Measurements from ENCODE around the gene DISP3.

Gene DISP3

GRCh38 chr1:11559591-11559970, 80.6 kb downstream of the DISP3 start:
- Histone ChIP-seq H3K4me2 (ENCODE audit: insufficient read depth, low read length) (no peak overlapping the region), H3K79me2 (ENCODE audit: insufficient read depth, low read length) (no peaks in the 10 kb centered on the region), H3K4me3 (ENCODE audit: low read depth in 1 of 2, low read length in 2 of 2) (no peak overlapping the region), H3K9ac (ENCODE audit: low read depth, low read length) (no peak overlapping the region), H2AFZ (ENCODE audit: low read depth, low read length) (no peak overlapping the region), H3K9me3 (ENCODE audit: insufficient read depth, low read length, severe bottlenecking) (no peaks in the 10 kb centered on the region), H3K4me1 (ENCODE audit: insufficient read depth, low read length) (no peaks in the 10 kb centered on the region), H4K20me1 (ENCODE audit: insufficient read depth, low read length) (peaks cover 22% of the 10 kb centered on the region), H3K27me3 (ENCODE audit: insufficient read depth, low read length, poor library complexity) (peaks cover 5% of the 10 kb centered on the region), H3K27ac (ENCODE audit: low read length) (no peak overlapping the region), H3K36me3 (ENCODE audit: insufficient read depth, low read length) (no peaks in the 10 kb centered on the region)
- ATAC-seq (ENCODE audit: insufficient read depth, low read depth), result no peak
- no peak for DNase-seq
- TF ChIP-seq EZH2 (IDR thresholded peaks at IDR 0.05; ENCODE audit: borderline replicate concordance, low read depth, low read length, severe bottlenecking), result no peak
- no peak for TF ChIP-seq CTCF (IDR thresholded peaks at IDR 0.05; ENCODE audit: borderline replicate concordance, extremely low read depth, low read length, poor library complexity, severe bottlenecking)

- no peaks in the 10 kb centered on the region for H3K79me2 ChIP-seq (ENCODE audit: insufficient read depth, low read length)
- H3K36me3 ChIP-seq (ENCODE audit: insufficient read depth, low read length), result no peaks in the 10 kb centered on the region
- TF ChIP-seq CTCF (IDR thresholded peaks at IDR 0.05; ENCODE audit: borderline replicate concordance, extremely low read depth, low read length, poor library complexity, severe bottlenecking), result no peak
- TF ChIP-seq EZH2 (IDR thresholded peaks at IDR 0.05; ENCODE audit: borderline replicate concordance, low read depth, low read length, severe bottlenecking), result no peak
- peaks cover 5% of the 10 kb centered on the region for H3K27me3 ChIP-seq (ENCODE audit: insufficient read depth, low read length, poor library complexity)
- H3K9me3 ChIP-seq (ENCODE audit: insufficient read depth, low read length, severe bottlenecking), result no peaks in the 10 kb centered on the region
- no peak overlapping the region for H3K4me3 ChIP-seq (ENCODE audit: low read depth in 1 of 2, low read length in 2 of 2)
- peaks cover 20% of the 10 kb centered on the region for H4K20me1 ChIP-seq (ENCODE audit: insufficient read depth, low read length)
- no peak overlapping the region for H2AFZ ChIP-seq (ENCODE audit: low read depth, low read length)
- no peak overlapping the region for H3K9ac ChIP-seq (ENCODE audit: low read depth, low read length)
- no peak overlapping the region for H3K27ac ChIP-seq (ENCODE audit: low read length)
- H3K4me2 ChIP-seq (ENCODE audit: insufficient read depth, low read length), result no peak overlapping the region
- H3K4me1 ChIP-seq (ENCODE audit: insufficient read depth, low read length), result no peaks in the 10 kb centered on the region
- ATAC-seq (ENCODE audit: insufficient read depth, low read depth) (no peak), DNase-seq (no peak)
Observed at GRCh38 chr1:11560061-11560460, 81.1 kb downstream of the DISP3 start.

GRCh38 chr1:11561740-11562139, 82.8 kb downstream of the DISP3 start:
- Histone ChIP-seq H3K4me3 (ENCODE audit: low read depth in 1 of 2, low read length in 2 of 2) (no peak overlapping the region), H2AFZ (ENCODE audit: low read depth, low read length) (no peak overlapping the region), H3K36me3 (ENCODE audit: insufficient read depth, low read length) (no peaks in the 10 kb centered on the region), H3K27me3 (ENCODE audit: insufficient read depth, low read length, poor library complexity) (peaks cover 5% of the 10 kb centered on the region), H3K9ac (ENCODE audit: low read depth, low read length) (no peak overlapping the region), H3K79me2 (ENCODE audit: insufficient read depth, low read length) (no peaks in the 10 kb centered on the region), H3K4me1 (ENCODE audit: insufficient read depth, low read length) (no peaks in the 10 kb centered on the region), H4K20me1 (ENCODE audit: insufficient read depth, low read length) (peaks cover 19% of the 10 kb centered on the region), H3K9me3 (ENCODE audit: insufficient read depth, low read length, severe bottlenecking) (no peaks in the 10 kb centered on the region), H3K4me2 (ENCODE audit: insufficient read depth, low read length) (no peak overlapping the region), H3K27ac (ENCODE audit: low read length) (no peak overlapping the region)
- ATAC-seq (ENCODE audit: insufficient read depth, low read depth) (no peak), DNase-seq (no peak)
- TF ChIP-seq EZH2 (IDR thresholded peaks at IDR 0.05; ENCODE audit: borderline replicate concordance, low read depth, low read length, severe bottlenecking) (no peak), CTCF (IDR thresholded peaks at IDR 0.05; ENCODE audit: borderline replicate concordance, extremely low read depth, low read length, poor library complexity, severe bottlenecking) (no peak)

- H3K9ac ChIP-seq (ENCODE audit: low read depth, low read length), result no peak overlapping the region
- TF ChIP-seq CTCF (IDR thresholded peaks at IDR 0.05; ENCODE audit: borderline replicate concordance, extremely low read depth, low read length, poor library complexity, severe bottlenecking), result no peak
- TF ChIP-seq EZH2 (IDR thresholded peaks at IDR 0.05; ENCODE audit: borderline replicate concordance, low read depth, low read length, severe bottlenecking), result no peak
- H3K9me3 ChIP-seq (ENCODE audit: insufficient read depth, low read length, severe bottlenecking), result no peaks in the 10 kb centered on the region
- no peak overlapping the region for H3K27ac ChIP-seq (ENCODE audit: low read length)
- no peaks in the 10 kb centered on the region for H3K36me3 ChIP-seq (ENCODE audit: insufficient read depth, low read length)
- H4K20me1 ChIP-seq (ENCODE audit: insufficient read depth, low read length), result peaks cover 14% of the 10 kb centered on the region
- no peak overlapping the region for H3K4me2 ChIP-seq (ENCODE audit: insufficient read depth, low read length)
- H3K79me2 ChIP-seq (ENCODE audit: insufficient read depth, low read length), result no peaks in the 10 kb centered on the region
- ATAC-seq (ENCODE audit: insufficient read depth, low read depth) (no peak), DNase-seq (no peak)
- no peak overlapping the region for H3K4me3 ChIP-seq (ENCODE audit: low read depth in 1 of 2, low read length in 2 of 2)
- no peak overlapping the region for H2AFZ ChIP-seq (ENCODE audit: low read depth, low read length)
- peaks cover 3% of the 10 kb centered on the region for H3K27me3 ChIP-seq (ENCODE audit: insufficient read depth, low read length, poor library complexity)
- no peaks in the 10 kb centered on the region for H3K4me1 ChIP-seq (ENCODE audit: insufficient read depth, low read length)
Observed at GRCh38 chr1:11562664-11563063, 83.7 kb downstream of the DISP3 start.

Data from DND-41 (cell line).